Upper lobe of left lung (tissue), 6 donors: ENCODE results near the gene TRIP13. TPM values are rescaled to one million over a fixed set of nuclear protein-coding genes. Genes with fewer than 3 reads are reported as not detected.
"Not testable (repeated sequence)": the region's sequence is repeated elsewhere in the genome, so short reads cannot be mapped to it uniquely, and the experiment has no call there.

ENCODE experiments used
- ATAC-seq, 2 donors: fragments of 200-7000 bp; cut with Tn5 transposase; one replicate each; pipeline ENCODE4 v1.9.1; 2022; ENCODE audit warnings: mild to moderate bottlenecking in 2 of 2, moderate library complexity in 2 of 2; ENCODE audit not compliant: low FRiP score in 2 of 2
- DNase-seq, 2 donors: peaks; one replicate each; pipeline ENCODE4 v3.0.0-alpha.2; 2019 to 2020
- H3K27ac ChIP-seq, 4 donors: fragments of 200-600 bp; sonication (generic); one replicate each; pipeline ENCODE4 v1.5.1; 2016 to 2019
- H3K27me3 ChIP-seq, 4 donors: fragments of 200-600 bp; sonication (generic); one replicate each; pipeline ENCODE4 v1.5.1; 2017 to 2019
- H3K36me3 ChIP-seq, 4 donors: fragments of 200-600 bp; sonication (generic); one replicate each; pipeline ENCODE4 v1.5.1; 2016 to 2019
- H3K4me1 ChIP-seq, 4 donors: fragments of 200-600 bp; sonication (generic); one replicate each; pipeline ENCODE4 v1.5.1; 2018 to 2019
- H3K4me3 ChIP-seq, 4 donors: fragments of 200-600 bp; sonication (generic); one replicate each; pipeline ENCODE4 v1.5.1; 2017 to 2019; ENCODE audit warnings: mild to moderate bottlenecking in 2 of 4, moderate library complexity in 1 of 4
- H3K9me3 ChIP-seq, 4 donors: fragments of 200-600 bp; sonication (generic); one replicate each; pipeline ENCODE4 v1.5.1; 2018 to 2019
- CTCF ChIP-seq, 6 experiments: fragments of 450-650 bp in 4 of 6; fragments of 200-600 bp in 2 of 6; sonication (generic) in 2 of 6; IDR thresholded peaks; one replicate each; pipeline ENCODE4 v1.5.1; 2016 to 2019; ENCODE audit warnings: antibody characterized with exemption in 6 of 6
- EP300 ChIP-seq, 4 donors: sonication (generic); formaldehyde crosslinking; IDR thresholded peaks; one replicate each; pipeline ENCODE4 v1.5.1; 2017; ENCODE audit warnings: antibody characterized with exemption in 4 of 4, control low read depth in 2 of 4
- POLR2A ChIP-seq, 4 donors: fragments of 450-650 bp; IDR thresholded peaks; one replicate each; pipeline ENCODE4 v1.5.1; 2016 to 2017; ENCODE audit warnings: antibody characterized with exemption in 4 of 4, mild to moderate bottlenecking in 2 of 4
- POLR2AphosphoS5 ChIP-seq, 2 donors: sonication (generic); formaldehyde crosslinking; IDR thresholded peaks; one replicate each; pipeline ENCODE4 v1.5.1; 2017; ENCODE audit warnings: antibody characterized with exemption in 2 of 2
- WGBS, 2 donors: methylation state at CpG; one replicate each; pipeline ENCODE4 v1.1.5; 2017 to 2018; 5-methylcytosine and 5-hydroxymethylcytosine counted together
- total RNA-seq, 6 donors: library from RNA; depleted of rRNA in 4 of 6; stranded (reverse); fragments of >200 nt in 4 of 6; gene quantifications; one replicate each; pipeline versions ENCODE4 v1.1.0 to v1.2.1, GENCODE V29; 2016 to 2021
- donor health status: DM: no; HTN: no; CAD: no; lungs with moderate emphysema.
- donor health status: DM: no; HTN: yes; CAD: no; lungs with severe emphysema.

The TRIP13 gene
- total RNA-seq, 6 donors from 2014 or later: 1.0 to 2.1 (median 1.5) TPM

GRCh38 chr5:932151-932627, 39.5 kb downstream of the TRIP13 start:
- DNase-seq: peak in 1 of 2 donors; percentile 41
- peak overlapping the region in 3 of 4 donors; percentile 58 to 81 (median 70) for H3K27ac ChIP-seq
- peaks cover 0 to 4% (median under 1%) of the 10 kb centered on the region in 4 donors for H3K4me1 ChIP-seq
- H3K4me3 ChIP-seq: no peak overlapping the region
- H3K27me3 ChIP-seq: peaks cover 0 to under 1% (median 0%) of the 10 kb centered on the region in 4 donors
- H3K9me3 ChIP-seq: no peaks in the 10 kb centered on the region
- TF ChIP-seq POLR2A (IDR thresholded peaks at IDR 0.05): no peak
- TF ChIP-seq CTCF (IDR thresholded peaks at IDR 0.05): no peak
- TF ChIP-seq POLR2AphosphoS5 (IDR thresholded peaks at IDR 0.05): no peak
- TF ChIP-seq EP300 (IDR thresholded peaks at IDR 0.05): no peak
- ATAC-seq: peak in 1 of 2 donors; percentile 5
- H3K36me3 ChIP-seq: no peaks in the 10 kb centered on the region
- WGBS, 2 donors: 65 to 94% methylated on average over 5 to 8 of the region's 8 CpGs

- 44 to 63% methylated on average over 3 to 4 of the region's 4 CpGs for WGBS, 2 donors
- Histone ChIP-seq H3K36me3 (no peaks in the 10 kb centered on the region), H3K9me3 (no peaks in the 10 kb centered on the region), H3K27me3 (no peaks in the 10 kb centered on the region), H3K4me1 (peaks cover 0 to 4% (median 0%) of the 10 kb centered on the region in 4 donors), H3K4me3 (no peak overlapping the region), H3K27ac (peak overlapping the region in 3 of 4 donors; percentile 58 to 81 (median 70))
- TF ChIP-seq POLR2A (IDR thresholded peaks at IDR 0.05): no peak
- peak; percentile 70 to 76 for TF ChIP-seq POLR2AphosphoS5 (IDR thresholded peaks at IDR 0.05)
- ATAC-seq (peak; percentile 40 to 56), DNase-seq (no peak)
Measured at GRCh38 chr5:932628-933250, 40.1 kb downstream of the TRIP13 start.

- H3K36me3 ChIP-seq: no peaks in the 10 kb centered on the region
- peak overlapping the region in 3 of 4 donors; percentile 1 to 58 (median 34) for H3K27ac ChIP-seq
- no peak for TF ChIP-seq POLR2A (IDR thresholded peaks at IDR 0.05)
- no peak for TF ChIP-seq EP300 (IDR thresholded peaks at IDR 0.05)
- no peak for TF ChIP-seq CTCF (IDR thresholded peaks at IDR 0.05)
- TF ChIP-seq POLR2AphosphoS5 (IDR thresholded peaks at IDR 0.05): no peak
- no peak for ATAC-seq
- H3K9me3 ChIP-seq: no peaks in the 10 kb centered on the region
- no peaks in the 10 kb centered on the region for H3K27me3 ChIP-seq
- H3K4me3 ChIP-seq: no peak overlapping the region
- DNase-seq: no peak
- peaks cover 0 to 4% (median 0%) of the 10 kb centered on the region in 4 donors for H3K4me1 ChIP-seq
- WGBS, 2 donors: 77 to 80% methylated on average over 3 of the region's 3 CpGs
Measured at GRCh38 chr5:933251-933861, 40.7 kb downstream of the TRIP13 start.

- H3K27ac ChIP-seq: peak overlapping the region in 2 of 4 donors; percentile 1 to 34
- not testable (repeated sequence) for H3K36me3 ChIP-seq, H3K27me3 ChIP-seq, H3K9me3 ChIP-seq, H3K4me3 ChIP-seq, DNase-seq, H3K4me1 ChIP-seq, ATAC-seq
Measured at GRCh38 chr5:933951-934350, 41.3 kb downstream of the TRIP13 start.

GRCh38 chr5:934381-934967, 41.8 kb downstream of the TRIP13 start:
- H3K4me1 ChIP-seq, H3K9me3 ChIP-seq, ATAC-seq, H3K4me3 ChIP-seq, DNase-seq, H3K36me3 ChIP-seq, H3K27me3 ChIP-seq: not testable (repeated sequence)
- 81 to 89% methylated on average over 3 of the region's 3 CpGs for WGBS, 2 donors
- peak overlapping the region in 1 of 4 donors; percentile 34 for H3K27ac ChIP-seq

- WGBS, 2 donors: 66 to 70% methylated on average over 4 to 5 of the region's 5 CpGs
- H3K4me1 ChIP-seq: peaks cover 0 to 4% (median 0%) of the 10 kb centered on the region in 4 donors
- ATAC-seq (no peak), DNase-seq (no peak)
- no peak overlapping the region for H3K4me3 ChIP-seq
- TF ChIP-seq POLR2AphosphoS5 (IDR thresholded peaks at IDR 0.05) (no peak), POLR2A (IDR thresholded peaks at IDR 0.05) (no peak), EP300 (IDR thresholded peaks at IDR 0.05) (no peak), CTCF (IDR thresholded peaks at IDR 0.05) (no peak)
- no peaks in the 10 kb centered on the region for H3K9me3 ChIP-seq
- no peaks in the 10 kb centered on the region for H3K27me3 ChIP-seq
- no peaks in the 10 kb centered on the region for H3K36me3 ChIP-seq
- H3K27ac ChIP-seq: peak overlapping the region in 1 of 4 donors; percentile 17
Measured at GRCh38 chr5:935510-936084, 42.9 kb downstream of the TRIP13 start.
